Fibroblast of skin of right quadriceps (primary cell): ENCODE results near the gene SUMF2.
A peak's percentile ranks its signal among the peaks of the same experiment; 100 is the strongest.
"Not testable (repeated sequence)": the region's sequence is repeated elsewhere in the genome, so short reads cannot be mapped to it uniquely, and the experiment has no call there.

Source experiments
- DNase-seq: peaks from one replicate; pipeline ENCODE4 v3.0.0-alpha.2; 2013

SUMF2 gene

GRCh38 chr7:56063500-56063881 lies 595 bp upstream of the SUMF2 start:
- DNase-seq: no peak

- DNase-seq: not testable (repeated sequence)
Measured at GRCh38 chr7:56066376-56066775, 2.3 kb downstream of the SUMF2 start.

GRCh38 chr7:56074371-56074791 lies 10.3 kb downstream of the SUMF2 start:
- peak; percentile 73 for DNase-seq

GRCh38 chr7:56077681-56078080 lies 13.6 kb downstream of the SUMF2 start:
- no peak for DNase-seq

- DNase-seq: no peak
Measured at GRCh38 chr7:56078196-56078595, 14.1 kb downstream of the SUMF2 start.

GRCh38 chr7:56079450-56080185 lies 15.5 kb downstream of the SUMF2 start:
- DNase-seq: peak; percentile 23

- not testable (repeated sequence) for DNase-seq
Measured at GRCh38 chr7:56080726-56081435, 16.8 kb downstream of the SUMF2 start.

GRCh38 chr7:56081626-56082340 lies 17.7 kb downstream of the SUMF2 start:
- no peak for DNase-seq

- DNase-seq: no peak
Measured at GRCh38 chr7:56083150-56083785, 19.2 kb downstream of the SUMF2 start.

GRCh38 chr7:56086761-56087160 lies 22.7 kb downstream of the SUMF2 start:
- no peak for DNase-seq

GRCh38 chr7:56087445-56087844 lies 23.4 kb downstream of the SUMF2 start:
- no peak for DNase-seq

GRCh38 chr7:56091591-56091990 lies 27.5 kb downstream of the SUMF2 start:
- no peak for DNase-seq

GRCh38 chr7:56092388-56092787 lies 28.3 kb downstream of the SUMF2 start:
- not testable (repeated sequence) for DNase-seq

GRCh38 chr7:56092789-56093531 lies 28.9 kb downstream of the SUMF2 start, which contains the start of gene PHKG1:
TSS of gene PHKG1 (minus strand) at chr7:56092952. CDS start at chr7:56088941, 4,011 bp downstream.
- peak; percentile 68 for DNase-seq

GRCh38 chr7:56097700-56098099 lies 33.6 kb downstream of the SUMF2 start:
- DNase-seq: peak; percentile 82

- DNase-seq: not testable (repeated sequence)
Measured at GRCh38 chr7:56098187-56099008, 34.3 kb downstream of the SUMF2 start.

GRCh38 chr7:56099653-56100052 lies 35.6 kb downstream of the SUMF2 start:
- DNase-seq: no peak

- not testable (repeated sequence) for DNase-seq
Measured at GRCh38 chr7:56104138-56104537, 40.1 kb downstream of the SUMF2 start.

GRCh38 chr7:56105508-56105907 lies 41.4 kb downstream of the SUMF2 start:
- DNase-seq: peak; percentile 72

GRCh38 chr7:56106108-56107073 lies 42.3 kb downstream of the SUMF2 start, which contains the start of gene CHCHD2:
TSS of gene CHCHD2 (minus strand) at chr7:56106476. CDS start at chr7:56106413, 63 bp downstream.
- DNase-seq: peak; percentile 99
